RWPE2 (cell line): ENCODE results near the gene RFX2.

Source experiments
- ATAC-seq: fragments of 200-7000 bp; cut with Tn5 transposase; 3 replicates; pipeline ENCODE4 v1.9.1; 2021; ENCODE audit warnings: low read depth
- DNase-seq: peaks from one replicate; pipeline ENCODE4 v3.0.0-alpha.2; 2020; ENCODE audit warnings: low spot score
- H3K27ac ChIP-seq: fragments of 450-650 bp; 2 replicates; pipeline ENCODE4 v1.5.1; 2017; ENCODE audit warnings: mild to moderate bottlenecking; ENCODE audit not compliant: poor library complexity, severe bottlenecking
- H3K27me3 ChIP-seq: fragments of 250-450 bp; sonication (Bioruptor Pico); 2 replicates; pipeline ENCODE4 v1.5.1; 2021; ENCODE audit warnings: mild to moderate bottlenecking, moderate library complexity; ENCODE audit not compliant: insufficient read depth, poor library complexity, severe bottlenecking
- H3K36me3 ChIP-seq: fragments of 250-450 bp; sonication (Bioruptor Pico); 2 replicates; pipeline ENCODE4 v1.5.1; 2020; ENCODE audit warnings: low read depth, mild to moderate bottlenecking, moderate library complexity
- H3K4me1 ChIP-seq: fragments of 250-450 bp; sonication (Bioruptor Pico); 2 replicates; pipeline ENCODE4 v1.5.1; 2021; ENCODE audit warnings: mild to moderate bottlenecking, moderate library complexity; ENCODE audit not compliant: insufficient read depth, poor library complexity, severe bottlenecking
- H3K4me3 ChIP-seq: fragments of 250-450 bp; sonication (Bioruptor Pico); 2 replicates; pipeline ENCODE4 v1.5.1; 2021; ENCODE audit warnings: mild to moderate bottlenecking, moderate library complexity; ENCODE audit not compliant: severe bottlenecking
- H3K9me3 ChIP-seq: fragments of 250-450 bp; sonication (Bioruptor Pico); 2 replicates; pipeline ENCODE4 v1.5.1; 2021; ENCODE audit warnings: mild to moderate bottlenecking, moderate library complexity; ENCODE audit not compliant: severe bottlenecking
- CTCF ChIP-seq: fragments of 450-650 bp; IDR thresholded peaks from one replicate; pipeline ENCODE4 v1.5.1; 2017; ENCODE audit warnings: mild to moderate bottlenecking, moderate library complexity; ENCODE audit not compliant: poor library complexity, severe bottlenecking

The RFX2 gene

GRCh38 chr19:6078068-6078467, 32.2 kb downstream of the RFX2 start:
- no peak for TF ChIP-seq CTCF
- Histone ChIP-seq H3K4me1 (peaks cover 16% of the 10 kb centered on the region), H3K9me3 (no peaks in the 10 kb centered on the region), H3K36me3 (no peaks in the 10 kb centered on the region), H3K27ac (peak overlapping the region; percentile 87), H3K4me3 (no peak overlapping the region), H3K27me3 (no peaks in the 10 kb centered on the region)
- ATAC-seq (no peak), DNase-seq (no peak)

GRCh38 chr19:6076675-6077463, 33.4 kb downstream of the RFX2 start:
- peak overlapping the region; percentile 87 for H3K27ac ChIP-seq
- DNase-seq (no peak), ATAC-seq (peak; percentile 96)
- TF ChIP-seq CTCF, result no peak
- no peaks in the 10 kb centered on the region for H3K27me3 ChIP-seq
- no peaks in the 10 kb centered on the region for H3K9me3 ChIP-seq
- no peak overlapping the region for H3K4me3 ChIP-seq
- H3K36me3 ChIP-seq, result no peaks in the 10 kb centered on the region
- peaks cover 16% of the 10 kb centered on the region for H3K4me1 ChIP-seq

- Histone ChIP-seq H3K4me3 (no peak overlapping the region), H3K27ac (peak overlapping the region; percentile 87), H3K27me3 (no peaks in the 10 kb centered on the region), H3K36me3 (no peaks in the 10 kb centered on the region), H3K9me3 (no peaks in the 10 kb centered on the region), H3K4me1 (peaks cover 22% of the 10 kb centered on the region)
- no peak for DNase-seq
- no peak for ATAC-seq
- no peak for TF ChIP-seq CTCF
Observed at GRCh38 chr19:6076291-6076665, 34.0 kb downstream of the RFX2 start.

- peaks cover 28% of the 10 kb centered on the region for H3K4me1 ChIP-seq
- no peaks in the 10 kb centered on the region for H3K27me3 ChIP-seq
- no peaks in the 10 kb centered on the region for H3K36me3 ChIP-seq
- DNase-seq (no peak), ATAC-seq (no peak)
- H3K4me3 ChIP-seq, result no peak overlapping the region
- no peak overlapping the region for H3K27ac ChIP-seq
- no peaks in the 10 kb centered on the region for H3K9me3 ChIP-seq
- no peak for TF ChIP-seq CTCF
Observed at GRCh38 chr19:6074709-6075403, 35.4 kb downstream of the RFX2 start.
